GM21723 (cell line): ENCODE results near the gene RABGGTB.
"Not testable (repeated sequence)": the region's sequence is repeated elsewhere in the genome, so short reads cannot be mapped to it uniquely, and the experiment has no call there.

Experiments
- ATAC-seq: cut with Tn5 transposase; IDR thresholded peaks from one replicate; pipeline ENCODE4 v1.9.1; 2021; ENCODE audit warnings: mild to moderate bottlenecking, moderate library complexity; ENCODE audit not compliant: unreplicated experiment

Gene RABGGTB

DNA sequence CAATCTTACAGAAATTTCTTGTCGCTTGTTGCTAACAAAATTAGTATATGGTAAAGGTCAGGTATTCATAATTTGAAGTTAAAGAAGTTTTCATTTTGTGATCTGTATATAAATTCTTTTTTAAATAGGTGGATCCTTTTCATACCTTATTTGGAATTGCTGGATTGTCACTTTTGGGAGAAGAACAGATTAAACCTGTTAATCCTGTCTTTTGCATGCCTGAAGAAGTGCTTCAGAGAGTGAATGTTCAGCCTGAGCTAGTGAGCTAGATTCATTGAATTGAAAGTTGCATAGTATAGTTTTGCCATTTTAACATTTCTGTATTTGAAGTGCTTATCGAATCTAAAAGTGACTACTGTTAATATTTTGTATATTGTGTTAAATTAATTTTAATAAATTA is 8.3 kb downstream of the RABGGTB start:
- ATAC-seq, result no peak

DNA sequence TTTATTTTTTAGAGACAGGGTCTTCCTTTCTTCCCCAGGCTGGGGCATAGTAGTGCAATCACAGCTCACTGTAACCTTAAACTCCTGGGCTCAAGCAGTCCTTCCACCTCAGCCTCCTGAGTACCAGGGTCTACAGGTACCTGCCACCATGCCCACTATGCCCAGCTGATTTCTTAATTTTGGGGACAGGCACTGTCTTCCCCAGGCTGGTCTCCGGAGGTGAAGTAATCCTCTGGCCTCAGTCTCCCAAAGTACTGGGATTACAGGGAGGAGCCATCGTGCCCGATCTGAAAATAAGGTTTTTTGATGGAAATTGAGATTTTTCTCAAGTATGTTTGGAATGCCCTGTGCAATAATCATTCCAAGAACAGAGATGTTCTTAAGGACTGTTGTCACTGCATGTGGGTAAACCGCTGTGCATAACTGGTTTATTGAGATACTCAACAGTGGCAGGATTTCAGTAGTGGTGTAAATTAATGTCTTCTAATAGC is 9.7 kb downstream of the RABGGTB start:
- no peak for ATAC-seq

DNA sequence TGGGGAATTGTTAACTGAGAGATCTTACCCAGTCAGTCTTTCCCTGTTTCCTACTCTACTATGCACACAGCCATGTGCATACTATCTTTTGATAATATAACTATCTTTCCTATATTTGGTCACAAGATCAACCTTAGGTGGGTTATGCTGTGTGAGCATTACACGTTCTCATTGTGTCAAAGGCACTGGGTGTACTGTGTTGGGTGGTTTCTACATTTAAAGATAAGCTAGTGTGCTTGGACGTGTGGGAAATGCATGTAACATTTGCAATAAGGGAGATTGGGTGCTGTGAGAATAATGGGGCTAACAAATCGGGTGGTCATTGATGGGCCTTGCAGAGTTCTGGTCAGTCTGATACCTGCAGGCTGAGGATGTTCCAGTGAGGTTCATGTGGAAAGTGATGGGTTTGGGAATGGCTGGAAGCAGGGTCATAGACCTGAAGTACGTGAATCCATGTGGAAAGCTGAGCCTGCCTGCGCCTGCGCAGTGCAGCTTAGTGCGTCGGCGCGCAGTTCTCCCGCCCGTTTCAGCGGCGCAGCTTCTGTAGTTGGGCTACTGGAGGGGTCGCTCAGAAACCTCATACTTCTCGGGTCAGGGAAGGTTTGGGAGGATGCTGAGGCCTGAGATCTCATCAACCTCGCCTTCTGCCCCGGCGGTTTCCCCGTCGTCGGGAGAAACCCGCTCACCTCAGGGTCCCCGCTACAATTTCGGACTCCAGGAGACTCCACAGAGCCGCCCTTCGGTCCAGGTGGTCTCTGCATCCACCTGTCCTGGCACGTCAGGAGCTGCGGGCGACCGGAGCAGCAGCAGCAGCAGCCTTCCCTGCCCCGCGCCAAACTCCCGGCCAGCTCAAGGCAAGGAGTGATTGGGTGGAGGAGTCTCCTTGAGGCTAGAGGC is 10.6 kb downstream of the RABGGTB start, which contains the start of gene MSH4:
Gene MSH4, plus strand, starts transcription at position 507 of the 897 bp plus-strand sequence. Its CDS starts 104 bp downstream, at position 611.
- no peak for ATAC-seq

DNA sequence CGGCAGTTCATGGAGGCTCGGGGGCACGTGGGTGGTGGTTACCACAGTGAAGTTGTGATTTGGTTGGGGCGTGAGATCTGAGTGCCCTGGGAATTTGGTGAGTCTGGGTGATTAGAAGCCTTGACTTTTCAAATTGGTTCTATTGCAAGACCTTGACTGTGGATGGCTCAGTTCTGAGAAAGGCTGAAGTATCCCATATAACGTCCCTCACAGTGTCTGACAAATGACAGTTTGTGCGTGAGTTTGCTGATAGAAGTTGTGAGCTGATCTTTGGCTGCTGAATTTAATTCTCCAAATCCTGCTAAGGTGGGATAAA is 11.2 kb downstream of the RABGGTB start:
- ATAC-seq, result no peak

DNA sequence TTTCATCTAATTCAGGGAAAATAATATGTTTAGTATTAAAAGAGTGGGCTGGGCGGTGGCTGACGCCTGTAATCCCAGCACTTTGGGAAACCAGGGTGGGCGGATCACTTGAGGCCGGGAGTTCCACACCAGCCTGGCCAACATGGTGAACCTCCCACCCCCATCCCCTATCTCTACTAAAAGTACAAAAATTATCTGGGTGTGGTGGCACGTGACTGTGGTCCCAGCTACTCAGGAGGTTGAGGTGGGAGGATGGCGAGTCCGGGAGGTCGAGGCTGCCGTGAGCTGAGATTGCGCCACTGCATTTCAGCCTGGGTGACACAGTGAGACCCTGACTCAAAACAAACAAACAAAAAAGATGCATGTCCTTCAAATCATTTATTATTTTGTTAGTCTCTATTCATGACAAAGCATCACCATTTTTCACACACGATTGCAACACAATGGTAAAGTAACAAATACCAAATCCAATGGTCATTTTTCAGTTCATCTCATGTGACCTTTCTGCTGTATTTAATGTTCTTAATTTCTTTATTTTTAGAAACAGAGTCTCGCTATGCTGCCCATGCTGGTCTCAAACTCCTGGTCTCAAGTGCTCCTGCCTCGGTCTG is 11.7 kb downstream of the RABGGTB start:
- ATAC-seq, result no peak

DNA sequence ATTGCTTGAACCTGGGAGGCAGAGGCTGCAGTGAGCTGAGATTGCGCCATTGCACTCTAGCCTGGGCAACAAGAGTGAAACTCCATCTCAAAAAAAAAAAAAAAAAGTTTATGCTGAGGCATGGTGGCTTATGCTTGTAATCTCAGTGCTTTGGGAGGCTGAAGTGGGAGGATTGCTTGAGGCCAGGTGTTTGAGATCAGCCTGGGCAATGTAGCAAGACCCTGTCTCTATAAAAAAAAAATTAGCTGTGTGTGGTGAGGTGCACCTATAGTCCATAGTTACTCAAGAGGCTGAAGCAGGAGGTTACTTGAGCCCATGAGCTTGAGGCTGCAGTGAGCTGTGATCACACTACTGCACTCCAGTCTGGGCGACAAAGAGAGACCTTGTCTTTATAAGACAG is 15.4 kb downstream of the RABGGTB start:
- ATAC-seq, result not testable (repeated sequence)

DNA sequence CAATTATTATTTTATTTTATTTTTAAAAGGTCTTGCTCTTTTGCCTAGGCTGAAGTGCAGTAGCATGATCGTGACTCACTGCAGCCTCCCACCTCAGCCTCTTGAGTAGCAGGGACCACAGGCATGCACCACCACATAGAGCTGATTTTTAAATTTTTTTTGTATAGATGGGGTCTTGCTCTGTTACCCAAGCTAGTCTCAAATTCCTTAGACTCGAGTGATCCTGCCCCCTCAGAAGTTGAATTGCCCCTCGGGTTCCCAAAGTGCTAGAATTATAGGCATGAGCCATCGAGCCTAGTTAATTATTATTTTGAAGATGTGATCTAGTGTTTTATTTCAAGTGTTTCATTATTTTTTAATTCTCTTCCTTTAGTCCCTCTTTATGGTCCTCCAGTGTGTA is 22.9 kb downstream of the RABGGTB start:
- no peak for ATAC-seq

DNA sequence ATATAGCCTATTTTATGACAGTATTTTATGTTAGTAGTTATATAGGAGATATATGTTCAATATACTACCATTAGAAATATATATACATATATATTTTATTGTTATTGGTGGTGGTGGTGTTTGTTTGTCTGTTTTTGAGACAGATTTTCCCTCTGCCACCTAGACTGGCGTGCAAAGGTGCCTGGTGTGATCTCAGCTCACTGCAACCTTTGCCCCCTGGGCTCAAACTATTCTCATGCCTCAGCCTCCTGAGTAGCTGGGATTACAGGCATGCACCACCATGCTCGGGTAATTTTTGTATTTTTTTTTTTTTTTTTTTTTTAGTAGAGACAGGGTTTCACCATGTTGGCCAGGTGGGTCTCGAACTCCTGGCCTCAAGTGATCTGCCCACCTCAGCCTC is 24.1 kb downstream of the RABGGTB start:
- ATAC-seq, result not testable (repeated sequence)

DNA sequence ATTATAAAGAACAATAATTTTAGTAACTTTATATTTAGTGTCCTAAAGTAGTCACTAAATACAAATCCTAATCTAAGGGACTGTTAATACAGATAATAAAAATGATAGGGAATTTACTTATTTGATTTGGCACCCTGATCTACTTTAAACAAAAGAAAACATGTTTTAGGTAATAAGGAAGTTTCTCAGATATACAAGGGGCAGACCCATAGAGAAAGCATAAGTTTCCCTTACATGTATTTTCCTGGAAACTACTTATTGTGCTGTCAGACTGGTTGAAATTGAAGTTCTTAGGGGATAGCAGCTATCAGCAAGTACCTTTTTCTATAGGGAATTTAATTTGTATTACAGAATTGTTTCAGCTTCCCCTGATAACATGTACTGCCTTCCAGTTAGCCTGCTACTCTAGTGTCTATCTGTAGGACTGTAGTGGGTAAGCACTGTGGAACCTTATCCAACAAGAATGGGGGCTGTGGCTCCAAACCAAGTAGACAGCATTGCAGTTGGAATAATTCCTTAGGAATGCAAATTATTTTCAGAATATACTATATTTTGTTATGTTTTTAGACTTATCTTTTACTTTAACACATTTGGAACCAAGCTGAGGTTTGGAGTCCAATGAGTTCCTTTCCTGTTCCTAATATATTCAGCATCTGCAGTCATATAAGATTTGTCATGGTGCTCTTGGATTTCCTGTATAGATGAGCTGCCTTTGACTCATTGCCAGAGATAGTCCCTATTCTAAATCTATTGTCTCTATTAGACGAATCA is 25.3 kb downstream of the RABGGTB start:
- ATAC-seq, result no peak

DNA sequence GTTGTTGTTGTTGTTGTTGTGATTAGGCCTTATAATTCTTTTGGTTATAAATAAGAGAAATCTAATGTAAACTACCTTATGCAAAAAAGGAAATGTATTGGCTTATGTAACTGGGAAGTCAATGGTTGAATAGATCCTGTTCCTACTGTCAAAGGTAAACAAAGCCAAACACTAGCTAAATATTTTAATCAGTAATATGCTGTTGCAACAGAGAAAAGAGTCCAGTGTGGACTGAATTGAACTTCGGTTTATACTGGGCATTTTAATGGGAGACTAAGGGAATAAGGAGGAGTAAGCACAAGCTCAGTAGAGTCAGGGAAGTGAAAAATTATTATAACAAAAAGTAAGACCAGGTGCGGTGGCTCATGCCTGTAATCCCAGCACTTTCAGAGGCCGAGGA is 26.0 kb downstream of the RABGGTB start:
- no peak for ATAC-seq

DNA sequence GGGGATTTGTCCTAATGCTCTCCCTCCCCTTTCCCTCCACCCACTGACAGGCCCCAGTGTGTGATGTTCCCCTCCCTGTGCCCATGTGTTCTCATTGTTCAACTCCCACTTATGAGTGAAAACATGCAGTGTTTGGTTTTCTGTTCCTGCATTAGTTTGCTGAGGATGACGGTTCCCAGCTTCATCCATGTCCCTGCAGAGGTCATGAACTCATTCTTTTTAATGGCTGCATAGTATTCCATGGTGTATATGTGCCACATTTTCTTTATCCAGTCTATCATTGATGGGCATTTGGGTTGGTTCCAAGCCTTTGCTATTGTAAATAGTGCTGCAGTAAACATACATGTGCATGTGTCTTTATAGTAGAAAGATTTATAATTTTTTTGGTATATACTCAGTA is 37.5 kb downstream of the RABGGTB start:
- not testable (repeated sequence) for ATAC-seq

DNA sequence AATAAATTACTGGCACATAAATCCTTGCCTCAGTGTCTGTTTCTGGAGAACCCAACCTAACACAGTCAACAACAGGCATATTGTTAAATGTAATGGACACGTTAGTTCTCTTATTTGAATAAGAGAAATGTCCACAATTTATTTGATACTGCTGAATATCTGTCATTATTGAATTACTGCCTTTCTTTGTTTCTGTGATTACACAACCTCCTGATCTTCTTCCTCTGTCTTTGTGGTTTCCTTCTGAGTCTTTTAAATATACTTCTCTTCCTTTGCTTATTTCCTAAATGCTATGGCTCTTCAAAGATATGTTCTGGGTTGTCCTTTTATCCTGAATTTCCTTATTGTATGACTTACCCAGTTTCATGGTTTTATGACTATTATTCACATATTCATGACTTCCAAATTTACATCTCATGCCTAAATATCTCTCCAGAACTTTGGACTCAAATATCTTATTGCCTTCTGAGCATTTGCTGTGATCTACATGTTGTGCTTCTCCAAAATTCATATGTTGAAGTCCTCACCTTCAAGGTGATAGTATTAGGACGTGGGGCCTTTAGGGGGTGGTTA is 50.6 kb downstream of the RABGGTB start:
- ATAC-seq, result no peak

DNA sequence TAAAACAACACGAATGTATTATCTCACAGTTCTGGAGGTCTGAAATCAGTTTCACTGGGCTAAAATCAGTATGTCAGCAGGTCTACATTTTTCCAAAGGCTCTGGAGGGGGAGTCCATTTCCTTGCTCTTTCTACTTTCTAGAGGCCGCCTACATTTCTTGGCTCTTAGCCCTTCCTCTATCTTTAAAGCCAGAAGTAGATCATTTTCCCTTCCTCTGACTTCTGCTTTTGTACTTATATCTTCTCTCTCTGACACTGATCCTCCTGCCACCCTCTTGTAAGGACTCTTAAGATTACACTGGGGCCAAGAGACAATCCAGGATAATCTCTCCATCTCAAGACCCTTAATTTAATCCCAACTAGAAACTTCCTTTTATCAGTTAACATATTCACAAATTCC is 52.0 kb downstream of the RABGGTB start:
- no peak for ATAC-seq

DNA sequence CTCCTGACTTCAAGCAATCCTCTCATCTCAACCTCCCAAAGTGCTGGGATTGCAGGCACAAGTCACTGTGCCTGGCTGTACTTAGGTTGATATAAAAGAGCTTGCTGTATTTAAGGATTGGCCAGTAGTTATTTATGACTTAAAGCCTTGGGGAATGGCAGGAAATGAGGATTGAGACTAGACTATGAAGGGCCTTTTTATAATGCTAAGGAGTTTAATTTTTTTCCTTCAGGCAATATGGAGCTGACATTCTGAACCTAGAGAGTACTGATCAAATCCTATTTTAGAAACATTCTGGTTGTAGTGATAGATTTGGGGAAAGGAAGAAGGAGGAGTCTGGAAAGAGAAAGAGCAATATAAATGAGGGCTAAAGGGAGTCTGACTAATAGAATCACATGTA is 55.4 kb downstream of the RABGGTB start:
- no peak for ATAC-seq
